Measurements from ENCODE around the gene DNAH5. TPM values are rescaled to one million over a fixed set of nuclear protein-coding genes. Genes with fewer than 3 reads are reported as not detected.

Gene DNAH5
- total and polyA plus RNA-seq, 8 donors: 0.50 to 12.5 (median 1.1) TPM; not detected in 1

DNA sequence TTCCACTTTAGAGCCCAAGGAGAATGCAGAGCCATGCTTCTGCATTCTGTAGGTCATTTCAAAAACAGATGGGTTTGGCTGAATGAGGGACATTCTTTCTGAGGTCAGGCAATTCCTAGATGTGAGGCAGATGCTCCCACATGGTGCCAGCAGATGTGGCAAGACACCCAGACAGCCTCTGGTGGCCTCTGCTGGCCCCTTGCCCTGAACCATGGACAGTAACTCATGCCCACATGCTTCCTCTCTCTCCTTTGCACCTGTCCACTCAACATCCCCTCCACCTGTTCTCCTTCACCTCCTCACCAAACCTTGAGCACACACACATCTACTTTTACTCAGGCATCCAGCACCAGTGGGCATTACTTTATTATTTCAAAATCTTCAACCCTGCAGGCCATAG is 252.3 kb downstream of the DNAH5 start:
- no peak for TF ChIP-seq EP300 (IDR thresholded peaks at IDR 0.05)
- TF ChIP-seq POLR2A (IDR thresholded peaks at IDR 0.05): no peak
- TF ChIP-seq, protein P1, sequence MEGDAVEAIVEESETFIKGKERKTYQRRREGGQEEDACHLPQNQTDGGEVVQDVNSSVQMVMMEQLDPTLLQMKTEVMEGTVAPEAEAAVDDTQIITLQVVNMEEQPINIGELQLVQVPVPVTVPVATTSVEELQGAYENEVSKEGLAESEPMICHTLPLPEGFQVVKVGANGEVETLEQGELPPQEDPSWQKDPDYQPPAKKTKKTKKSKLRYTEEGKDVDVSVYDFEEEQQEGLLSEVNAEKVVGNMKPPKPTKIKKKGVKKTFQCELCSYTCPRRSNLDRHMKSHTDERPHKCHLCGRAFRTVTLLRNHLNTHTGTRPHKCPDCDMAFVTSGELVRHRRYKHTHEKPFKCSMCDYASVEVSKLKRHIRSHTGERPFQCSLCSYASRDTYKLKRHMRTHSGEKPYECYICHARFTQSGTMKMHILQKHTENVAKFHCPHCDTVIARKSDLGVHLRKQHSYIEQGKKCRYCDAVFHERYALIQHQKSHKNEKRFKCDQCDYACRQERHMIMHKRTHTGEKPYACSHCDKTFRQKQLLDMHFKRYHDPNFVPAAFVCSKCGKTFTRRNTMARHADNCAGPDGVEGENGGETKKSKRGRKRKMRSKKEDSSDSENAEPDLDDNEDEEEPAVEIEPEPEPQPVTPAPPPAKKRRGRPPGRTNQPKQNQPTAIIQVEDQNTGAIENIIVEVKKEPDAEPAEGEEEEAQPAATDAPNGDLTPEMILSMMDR (IDR thresholded peaks at IDR 0.05): no peak
- TF ChIP-seq POLR2AphosphoS5 (IDR thresholded peaks at IDR 0.05): no peak
- H3K4me3 ChIP-seq: no peak overlapping the region
- H3K27me3 ChIP-seq: no peaks in the 10 kb centered on the region
- intact Hi-C loops (cut with DNase I; ENCODE audit: low total_unique reads): no loop called here
- H3K9me3 ChIP-seq: peaks cover 0 to 23% (median 14%) of the 10 kb centered on the region in 4 donors
- no peak for DNase-seq
- no peak overlapping the region for H3K27ac ChIP-seq
- no peaks in the 10 kb centered on the region for H3K36me3 ChIP-seq
- H3K4me1 ChIP-seq: no peaks in the 10 kb centered on the region

DNA sequence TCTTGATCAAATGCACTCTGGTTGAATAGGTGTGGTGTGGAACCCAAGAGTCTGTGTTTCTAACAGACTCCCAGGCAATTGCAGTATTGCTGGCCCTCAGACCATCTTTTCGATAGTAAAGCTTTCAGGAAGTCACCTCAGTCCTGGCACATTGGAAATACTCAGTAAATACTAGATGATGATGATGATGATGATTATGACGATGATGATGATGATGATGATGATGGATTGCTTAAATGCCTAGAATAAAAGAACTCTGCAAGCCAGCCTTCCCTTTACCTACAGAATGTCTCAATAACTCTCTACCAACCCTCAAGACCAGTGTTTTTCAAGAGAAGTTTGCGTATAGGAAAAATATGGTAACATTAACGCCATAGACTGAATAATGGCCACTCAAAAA is 268.0 kb downstream of the DNAH5 start:
- TF ChIP-seq EP300 (IDR thresholded peaks at IDR 0.05) (no peak), POLR2A (IDR thresholded peaks at IDR 0.05) (no peak), POLR2AphosphoS5 (IDR thresholded peaks at IDR 0.05) (no peak)
- TF ChIP-seq, protein P1 (IDR thresholded peaks at IDR 0.05): no peak
- no peak overlapping the region for H3K27ac ChIP-seq
- H3K4me1 ChIP-seq: no peaks in the 10 kb centered on the region
- no peak for DNase-seq
- no peaks in the 10 kb centered on the region for H3K27me3 ChIP-seq
- 85 to 95% (median 90%) methylated on average over 4 of the region's 4 CpGs for WGBS, 5 donors
- no peaks in the 10 kb centered on the region for H3K36me3 ChIP-seq
- intact Hi-C loops (cut with DNase I; ENCODE audit: low total_unique reads): no loop called here
- H3K4me3 ChIP-seq: no peak overlapping the region
- H3K9me3 ChIP-seq: no peaks in the 10 kb centered on the region

DNA sequence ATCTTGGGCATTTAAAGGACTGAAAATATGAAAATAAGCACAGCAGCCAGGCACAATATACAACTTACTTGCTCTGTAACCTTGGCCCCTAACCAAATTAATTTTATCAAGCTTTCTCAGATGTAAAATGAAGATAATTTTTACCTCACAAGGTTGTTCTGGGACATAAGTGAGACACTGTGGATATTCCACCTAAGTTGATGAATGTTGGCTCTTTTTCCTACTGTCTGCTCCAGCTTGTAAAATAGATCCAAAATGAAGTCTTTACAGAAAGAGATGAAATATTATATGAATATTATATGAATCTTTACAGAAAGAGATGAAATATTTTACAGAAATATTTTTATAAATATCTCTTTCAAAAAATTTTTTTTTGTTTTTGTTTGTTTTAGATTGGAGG is 270.1 kb downstream of the DNAH5 start:
- Histone ChIP-seq H3K4me1 (no peaks in the 10 kb centered on the region), H3K36me3 (no peaks in the 10 kb centered on the region), H3K9me3 (no peaks in the 10 kb centered on the region), H3K27me3 (no peaks in the 10 kb centered on the region), H3K27ac (no peak overlapping the region), H3K4me3 (no peak overlapping the region)
- intact Hi-C loops (cut with DNase I; ENCODE audit: low total_unique reads): no loop called here
- TF ChIP-seq EP300 (IDR thresholded peaks at IDR 0.05) (no peak), POLR2A (IDR thresholded peaks at IDR 0.05) (no peak), POLR2AphosphoS5 (IDR thresholded peaks at IDR 0.05) (no peak)
- TF ChIP-seq, protein P1 (IDR thresholded peaks at IDR 0.05): no peak
- DNase-seq: no peak

DNA sequence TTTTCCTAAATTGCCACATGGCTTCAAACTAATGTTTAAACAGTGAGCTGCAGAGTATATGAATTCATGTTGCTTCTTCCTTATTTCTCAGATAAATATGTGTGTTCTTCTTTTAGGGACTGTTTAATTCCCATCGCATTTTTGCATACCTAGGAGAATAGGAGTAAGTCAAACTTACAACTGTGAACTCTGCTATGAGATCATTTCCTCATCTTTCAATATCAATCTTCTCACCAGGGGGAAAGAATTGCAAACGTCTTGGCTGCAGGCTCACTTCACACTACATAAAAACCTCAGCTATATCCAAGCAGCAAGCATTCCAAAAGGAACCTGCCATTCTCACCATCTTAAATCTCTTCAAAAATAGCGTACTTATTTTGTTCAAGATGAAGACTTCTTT is 271.0 kb downstream of the DNAH5 start:
- 50 to 61% (median 56%) methylated on average over 3 of the region's 3 CpGs for WGBS, 5 donors
- Histone ChIP-seq H3K4me3 (no peak overlapping the region), H3K9me3 (no peaks in the 10 kb centered on the region), H3K27ac (no peak overlapping the region), H3K27me3 (no peaks in the 10 kb centered on the region), H3K4me1 (no peaks in the 10 kb centered on the region), H3K36me3 (no peaks in the 10 kb centered on the region)
- TF ChIP-seq POLR2AphosphoS5 (IDR thresholded peaks at IDR 0.05) (no peak), POLR2A (IDR thresholded peaks at IDR 0.05) (no peak), EP300 (IDR thresholded peaks at IDR 0.05) (no peak)
- TF ChIP-seq, protein P1 (IDR thresholded peaks at IDR 0.05): no peak
- intact Hi-C loops (cut with DNase I; ENCODE audit: low total_unique reads): no loop called here
- no peak for DNase-seq

All from stomach (tissue), 9 donors.